Measurements from ENCODE around the gene ST13. TPM values are rescaled to one million over a fixed set of nuclear protein-coding genes. Genes with fewer than 3 reads are reported as not detected.

ST13 gene
- total and polyA plus RNA-seq, 2 experiments from 2014 or later, result 159 to 238 TPM

- Histone ChIP-seq H3K27me3 (ENCODE audit: insufficient read depth) (no peaks in the 10 kb centered on the region), H3K27ac (ENCODE audit: low read depth) (no peak overlapping the region), H3K4me2 (no peak overlapping the region), H3K79me2 (replicated peaks; ENCODE audit: insufficient read depth) (no peaks in the 10 kb centered on the region), H3F3A (replicated peaks; ENCODE audit: low read depth) (no peaks in the 10 kb centered on the region), H4K20me1 (replicated peaks; ENCODE audit: insufficient read depth) (no peaks in the 10 kb centered on the region), H3K9me2 (ENCODE audit: insufficient read depth) (no peaks in the 10 kb centered on the region), H3K4me1 (ENCODE audit: insufficient read depth) (no peaks in the 10 kb centered on the region), H3K36me3 (ENCODE audit: insufficient read depth) (peaks cover 7% of the 10 kb centered on the region), H2AFZ (no peak overlapping the region), H3K4me3 (no peak overlapping the region)
- H3K4me3 Mint-ChIP-seq, result no peak overlapping the region
- no peak for ATAC-seq
- peaks cover 2% of the 10 kb centered on the region for H3K27me3 Mint-ChIP-seq (ENCODE audit: insufficient read depth, low read depth, poor library complexity)
- peaks cover 6% of the 10 kb centered on the region; the same call in 2 of the 3 replicates for H3K36me3 Mint-ChIP-seq (ENCODE audit: low read depth)
- no peak for DNase-seq (ENCODE audit: low spot score)
- H3K4me1 Mint-ChIP-seq, result no peaks in the 10 kb centered on the region
- H3K9me3 Mint-ChIP-seq, result no peaks in the 10 kb centered on the region
- TF ChIP-seq, protein P1, sequence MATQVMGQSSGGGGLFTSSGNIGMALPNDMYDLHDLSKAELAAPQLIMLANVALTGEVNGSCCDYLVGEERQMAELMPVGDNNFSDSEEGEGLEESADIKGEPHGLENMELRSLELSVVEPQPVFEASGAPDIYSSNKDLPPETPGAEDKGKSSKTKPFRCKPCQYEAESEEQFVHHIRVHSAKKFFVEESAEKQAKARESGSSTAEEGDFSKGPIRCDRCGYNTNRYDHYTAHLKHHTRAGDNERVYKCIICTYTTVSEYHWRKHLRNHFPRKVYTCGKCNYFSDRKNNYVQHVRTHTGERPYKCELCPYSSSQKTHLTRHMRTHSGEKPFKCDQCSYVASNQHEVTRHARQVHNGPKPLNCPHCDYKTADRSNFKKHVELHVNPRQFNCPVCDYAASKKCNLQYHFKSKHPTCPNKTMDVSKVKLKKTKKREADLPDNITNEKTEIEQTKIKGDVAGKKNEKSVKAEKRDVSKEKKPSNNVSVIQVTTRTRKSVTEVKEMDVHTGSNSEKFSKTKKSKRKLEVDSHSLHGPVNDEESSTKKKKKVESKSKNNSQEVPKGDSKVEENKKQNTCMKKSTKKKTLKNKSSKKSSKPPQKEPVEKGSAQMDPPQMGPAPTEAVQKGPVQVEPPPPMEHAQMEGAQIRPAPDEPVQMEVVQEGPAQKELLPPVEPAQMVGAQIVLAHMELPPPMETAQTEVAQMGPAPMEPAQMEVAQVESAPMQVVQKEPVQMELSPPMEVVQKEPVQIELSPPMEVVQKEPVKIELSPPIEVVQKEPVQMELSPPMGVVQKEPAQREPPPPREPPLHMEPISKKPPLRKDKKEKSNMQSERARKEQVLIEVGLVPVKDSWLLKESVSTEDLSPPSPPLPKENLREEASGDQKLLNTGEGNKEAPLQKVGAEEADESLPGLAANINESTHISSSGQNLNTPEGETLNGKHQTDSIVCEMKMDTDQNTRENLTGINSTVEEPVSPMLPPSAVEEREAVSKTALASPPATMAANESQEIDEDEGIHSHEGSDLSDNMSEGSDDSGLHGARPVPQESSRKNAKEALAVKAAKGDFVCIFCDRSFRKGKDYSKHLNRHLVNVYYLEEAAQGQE (IDR thresholded peaks at IDR 0.05; ENCODE audit: unreplicated experiment), result no peak
- TF ChIP-seq ZNF462 (CRISPR knock-in tag; IDR thresholded peaks at IDR 0.05), result no peak
- TF ChIP-seq ETS1 (IDR thresholded peaks at IDR 0.05), result no peak
- no peak for TF ChIP-seq NANOG (IDR thresholded peaks at IDR 0.05; ENCODE audit: borderline replicate concordance)
- TF ChIP-seq POLR2AphosphoS5 (IDR thresholded peaks at IDR 0.05; ENCODE audit: low read depth), result no peak
- H3K27ac Mint-ChIP-seq, result no peak overlapping the region
Observed at GRCh38 chr22:40877488-40877887, 21.0 kb upstream of the ST13 start.
